ACC112 (cell line): ENCODE measurements around the gene CFAP92.

ENCODE experiments used
- H2AFZ ChIP-seq: fragments of 200-600 bp; sonication (generic); one replicate; pipeline ENCODE4 v1.6.0; 2017; ENCODE audit warnings: antibody characterized with exemption, low read length; ENCODE audit not compliant: unreplicated experiment
- H3K27ac ChIP-seq: fragments of 200-600 bp; sonication (generic); 2 replicates; pipeline ENCODE4 v1.5.1; 2014; ENCODE audit warnings: low read depth, mild to moderate bottlenecking, antibody characterized with exemption, low read length, moderate library complexity
- H3K27me3 ChIP-seq: fragments of 200-600 bp; sonication (generic); 2 replicates; pipeline ENCODE4 v1.6.1; 2014; ENCODE audit warnings: mild to moderate bottlenecking, antibody characterized with exemption, low read length, moderate library complexity, mixed read lengths; ENCODE audit not compliant: insufficient read depth
- H3K36me3 ChIP-seq: fragments of 200-600 bp; sonication (generic); 2 replicates; pipeline ENCODE4 v1.6.1; 2016; ENCODE audit warnings: mild to moderate bottlenecking, antibody characterized with exemption, low read length, moderate library complexity, mixed read lengths; ENCODE audit not compliant: insufficient read depth
- H3K4me1 ChIP-seq: fragments of 200-600 bp; sonication (generic); one replicate; pipeline ENCODE4 v1.6.1; 2016; ENCODE audit warnings: low read length, mixed read lengths; ENCODE audit not compliant: insufficient read depth, unreplicated experiment, control insufficient read depth
- H3K4me3 ChIP-seq: fragments of 200-600 bp; sonication (generic); 2 replicates; pipeline ENCODE4 v1.5.1; 2014; ENCODE audit warnings: mild to moderate bottlenecking, low read depth, low read length
- H3K79me2 ChIP-seq: fragments of 200-600 bp; sonication (generic); one replicate; pipeline ENCODE4 v1.6.0; 2016; ENCODE audit warnings: low read length; ENCODE audit not compliant: control insufficient read depth, unreplicated experiment, insufficient read depth

Gene CFAP92

GRCh38 chr3:129023909-129024308 is 30.0 kb upstream of the CFAP92 start:
- Histone ChIP-seq H2AFZ (no peak overlapping the region), H3K27ac (no peak overlapping the region), H3K4me3 (no peak overlapping the region), H3K79me2 (no peaks in the 10 kb centered on the region), H3K4me1 (peaks cover 14% of the 10 kb centered on the region), H3K36me3 (no peaks in the 10 kb centered on the region), H3K27me3 (peaks cover 10% of the 10 kb centered on the region; the same call in 1 of the 2 replicates)

GRCh38 chr3:129023008-129023358 is 29.1 kb upstream of the CFAP92 start:
- H3K27ac ChIP-seq = no peak overlapping the region
- no peak overlapping the region for H2AFZ ChIP-seq

GRCh38 chr3:129022114-129023007 is 28.5 kb upstream of the CFAP92 start:
- peaks cover 14% of the 10 kb centered on the region for H3K4me1 ChIP-seq
- H3K4me3 ChIP-seq = no peak overlapping the region
- no peaks in the 10 kb centered on the region for H3K79me2 ChIP-seq
- H3K27me3 ChIP-seq = peaks cover 10% of the 10 kb centered on the region; the same call in 1 of the 2 replicates
- H3K36me3 ChIP-seq = no peaks in the 10 kb centered on the region
- H2AFZ ChIP-seq = no peak overlapping the region
- H3K27ac ChIP-seq = no peak overlapping the region

More at GRCh38 chr3:129023008-129023358, 29.1 kb upstream of the CFAP92 start:
- peaks cover 10% of the 10 kb centered on the region; the same call in 1 of the 2 replicates for H3K27me3 ChIP-seq
- no peak overlapping the region for H3K4me3 ChIP-seq
- peaks cover 14% of the 10 kb centered on the region for H3K4me1 ChIP-seq
- H3K79me2 ChIP-seq = no peaks in the 10 kb centered on the region
- no peaks in the 10 kb centered on the region for H3K36me3 ChIP-seq

- Histone ChIP-seq H3K4me1 (peaks cover 10% of the 10 kb centered on the region), H2AFZ (no peak overlapping the region), H3K4me3 (no peak overlapping the region), H3K79me2 (no peaks in the 10 kb centered on the region), H3K27ac (no peak overlapping the region), H3K36me3 (no peaks in the 10 kb centered on the region), H3K27me3 (peaks cover 5% of the 10 kb centered on the region; the same call in 1 of the 2 replicates)
Observed at GRCh38 chr3:129021140-129021551, 27.3 kb upstream of the CFAP92 start.

- no peaks in the 10 kb centered on the region for H3K36me3 ChIP-seq
- no peak overlapping the region for H2AFZ ChIP-seq
- no peaks in the 10 kb centered on the region for H3K79me2 ChIP-seq
- H3K4me3 ChIP-seq = no peak overlapping the region
- no peak overlapping the region for H3K27ac ChIP-seq
- peaks cover under 1% of the 10 kb centered on the region; the same call in 1 of the 2 replicates for H3K27me3 ChIP-seq
- peaks cover 13% of the 10 kb centered on the region for H3K4me1 ChIP-seq
Observed at GRCh38 chr3:129020691-129021090, 26.8 kb upstream of the CFAP92 start.

GRCh38 chr3:129019266-129019665 is 25.4 kb upstream of the CFAP92 start:
- no peaks in the 10 kb centered on the region for H3K79me2 ChIP-seq
- peaks cover 13% of the 10 kb centered on the region for H3K4me1 ChIP-seq
- no peak overlapping the region for H3K4me3 ChIP-seq
- H2AFZ ChIP-seq = no peak overlapping the region
- no peak overlapping the region for H3K27ac ChIP-seq
- no peaks in the 10 kb centered on the region for H3K27me3 ChIP-seq
- no peaks in the 10 kb centered on the region for H3K36me3 ChIP-seq

- Histone ChIP-seq H3K4me1 (peaks cover 13% of the 10 kb centered on the region), H3K36me3 (no peaks in the 10 kb centered on the region), H3K27ac (no peak overlapping the region), H3K27me3 (no peaks in the 10 kb centered on the region), H3K4me3 (no peak overlapping the region), H3K79me2 (no peaks in the 10 kb centered on the region), H2AFZ (no peak overlapping the region)
Observed at GRCh38 chr3:129018751-129019150, 24.9 kb upstream of the CFAP92 start.

- H3K4me3 ChIP-seq = no peak overlapping the region
- peaks cover 13% of the 10 kb centered on the region for H3K4me1 ChIP-seq
- no peaks in the 10 kb centered on the region for H3K27me3 ChIP-seq
- no peaks in the 10 kb centered on the region for H3K79me2 ChIP-seq
- H3K36me3 ChIP-seq = no peaks in the 10 kb centered on the region
- no peak overlapping the region for H2AFZ ChIP-seq
- no peak overlapping the region for H3K27ac ChIP-seq
Observed at GRCh38 chr3:129018271-129018670, 24.4 kb upstream of the CFAP92 start.

GRCh38 chr3:129017484-129017899 is 23.6 kb upstream of the CFAP92 start:
- no peaks in the 10 kb centered on the region for H3K27me3 ChIP-seq
- H3K27ac ChIP-seq = no peak overlapping the region
- peaks cover 13% of the 10 kb centered on the region for H3K4me1 ChIP-seq

GRCh38 chr3:129016720-129017483 is 23.0 kb upstream of the CFAP92 start:
- H3K4me1 ChIP-seq = peaks cover 13% of the 10 kb centered on the region
- no peak overlapping the region for H3K27ac ChIP-seq
- no peaks in the 10 kb centered on the region for H3K36me3 ChIP-seq
- H3K27me3 ChIP-seq = no peaks in the 10 kb centered on the region
- H2AFZ ChIP-seq = no peak overlapping the region
- H3K4me3 ChIP-seq = no peak overlapping the region
- no peaks in the 10 kb centered on the region for H3K79me2 ChIP-seq

More at GRCh38 chr3:129017484-129017899, 23.6 kb upstream of the CFAP92 start:
- no peaks in the 10 kb centered on the region for H3K79me2 ChIP-seq
- no peaks in the 10 kb centered on the region for H3K36me3 ChIP-seq
- H2AFZ ChIP-seq = no peak overlapping the region
- no peak overlapping the region for H3K4me3 ChIP-seq
